ENCODE measurements around the gene HMGN4. TPM values are rescaled to one million over a fixed set of nuclear protein-coding genes. Genes with fewer than 3 reads are reported as not detected.

HMGN4 gene
- total and polyA plus RNA-seq, 8 donors: 8.8 to 24.2 (median 13.2) TPM

DNA sequence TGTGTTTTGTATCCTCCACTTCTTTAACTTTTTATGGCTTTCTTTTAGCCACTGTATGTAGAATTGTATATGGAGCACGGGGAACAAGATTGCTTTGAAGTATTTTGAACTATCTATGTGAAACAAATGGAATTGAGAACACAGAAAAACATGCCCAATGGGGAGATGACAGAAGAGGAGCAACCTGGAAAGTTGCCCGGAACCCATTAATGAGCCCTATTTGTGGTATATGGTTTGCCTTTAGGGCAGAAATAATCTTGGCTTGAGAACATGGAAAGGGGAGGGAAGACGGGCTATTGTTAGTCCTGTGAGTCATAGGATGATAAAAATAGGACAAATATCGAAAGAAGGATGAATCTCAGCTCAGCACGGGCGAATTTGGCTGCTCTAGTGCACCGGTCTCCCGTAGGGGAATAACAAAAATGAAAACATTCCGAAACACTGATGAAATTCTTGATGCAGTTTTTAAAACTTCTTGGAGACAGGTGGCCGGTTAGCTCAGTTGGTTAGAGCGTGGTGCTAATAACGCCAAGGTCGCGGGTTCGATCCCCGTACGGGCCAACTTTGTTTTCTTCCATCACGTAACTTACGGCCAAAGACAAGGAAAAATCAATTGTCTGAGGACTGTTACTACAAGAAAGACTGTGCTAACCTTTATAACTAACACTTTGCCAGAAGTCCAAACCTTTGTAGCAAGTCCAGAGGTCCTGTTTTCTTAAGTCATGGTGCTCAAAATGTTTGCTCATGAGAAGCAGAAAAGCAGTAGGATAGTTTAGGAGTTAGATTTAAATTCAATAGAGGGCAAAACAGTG, 15.7 kb downstream of the HMGN4 start:
- 0% methylated on average over 19 of the region's 19 CpGs for WGBS, 2 donors
- intact Hi-C loops (cut with DNase I): no loop called here
- ATAC-seq: peak; percentile 78 to 84 (median 82)
- no peaks in the 10 kb centered on the region for H3K27me3 ChIP-seq
- DNase-seq: peak; percentile 61 to 88 (median 82)
- peak overlapping the region in 3 of 4 donors; percentile 23 to 41 (median 41) for H3K27ac ChIP-seq
- H3K4me1 ChIP-seq: peaks cover 0 to 3% (median 0%) of the 10 kb centered on the region in 3 donors
- TF ChIP-seq, protein P1, sequence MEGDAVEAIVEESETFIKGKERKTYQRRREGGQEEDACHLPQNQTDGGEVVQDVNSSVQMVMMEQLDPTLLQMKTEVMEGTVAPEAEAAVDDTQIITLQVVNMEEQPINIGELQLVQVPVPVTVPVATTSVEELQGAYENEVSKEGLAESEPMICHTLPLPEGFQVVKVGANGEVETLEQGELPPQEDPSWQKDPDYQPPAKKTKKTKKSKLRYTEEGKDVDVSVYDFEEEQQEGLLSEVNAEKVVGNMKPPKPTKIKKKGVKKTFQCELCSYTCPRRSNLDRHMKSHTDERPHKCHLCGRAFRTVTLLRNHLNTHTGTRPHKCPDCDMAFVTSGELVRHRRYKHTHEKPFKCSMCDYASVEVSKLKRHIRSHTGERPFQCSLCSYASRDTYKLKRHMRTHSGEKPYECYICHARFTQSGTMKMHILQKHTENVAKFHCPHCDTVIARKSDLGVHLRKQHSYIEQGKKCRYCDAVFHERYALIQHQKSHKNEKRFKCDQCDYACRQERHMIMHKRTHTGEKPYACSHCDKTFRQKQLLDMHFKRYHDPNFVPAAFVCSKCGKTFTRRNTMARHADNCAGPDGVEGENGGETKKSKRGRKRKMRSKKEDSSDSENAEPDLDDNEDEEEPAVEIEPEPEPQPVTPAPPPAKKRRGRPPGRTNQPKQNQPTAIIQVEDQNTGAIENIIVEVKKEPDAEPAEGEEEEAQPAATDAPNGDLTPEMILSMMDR (IDR thresholded peaks at IDR 0.05): no peak
- no peaks in the 10 kb centered on the region for H3K36me3 ChIP-seq
- no peak for FAIRE-seq
- H3K4me3 ChIP-seq: peak overlapping the region in 3 of 4 donors; percentile 0 to 41 (median 29)
- H3K9me3 ChIP-seq: no peaks in the 10 kb centered on the region

DNA sequence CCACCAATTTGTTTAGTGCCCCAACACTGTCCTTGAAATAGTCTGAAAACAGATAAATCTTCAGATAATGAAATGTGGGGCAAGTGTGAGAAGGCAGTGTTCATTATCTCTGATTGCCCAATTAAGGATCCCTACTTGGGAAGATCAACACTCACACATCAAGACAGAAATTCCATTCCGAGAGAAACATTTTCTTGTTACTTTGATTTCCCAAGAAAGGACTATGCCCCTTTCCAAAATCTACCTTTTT, 16.2 kb downstream of the HMGN4 start:
- no peak for FAIRE-seq
- Histone ChIP-seq H3K27ac (peak overlapping the region in 2 of 4 donors; percentile 23 to 41), H3K36me3 (no peaks in the 10 kb centered on the region), H3K9me3 (no peaks in the 10 kb centered on the region), H3K27me3 (no peaks in the 10 kb centered on the region), H3K4me3 (peak overlapping the region in 2 of 4 donors; percentile 18 to 30), H3K4me1 (peaks cover 0 to 3% (median 0%) of the 10 kb centered on the region in 3 donors)
- DNase-seq: no peak
- 0 to 3% methylated on average over 1 of the region's 1 CpG for WGBS, 2 donors
- no peak for ATAC-seq
- TF ChIP-seq, protein P1 (IDR thresholded peaks at IDR 0.05): no peak
- intact Hi-C loops (cut with DNase I): no loop called here

DNA sequence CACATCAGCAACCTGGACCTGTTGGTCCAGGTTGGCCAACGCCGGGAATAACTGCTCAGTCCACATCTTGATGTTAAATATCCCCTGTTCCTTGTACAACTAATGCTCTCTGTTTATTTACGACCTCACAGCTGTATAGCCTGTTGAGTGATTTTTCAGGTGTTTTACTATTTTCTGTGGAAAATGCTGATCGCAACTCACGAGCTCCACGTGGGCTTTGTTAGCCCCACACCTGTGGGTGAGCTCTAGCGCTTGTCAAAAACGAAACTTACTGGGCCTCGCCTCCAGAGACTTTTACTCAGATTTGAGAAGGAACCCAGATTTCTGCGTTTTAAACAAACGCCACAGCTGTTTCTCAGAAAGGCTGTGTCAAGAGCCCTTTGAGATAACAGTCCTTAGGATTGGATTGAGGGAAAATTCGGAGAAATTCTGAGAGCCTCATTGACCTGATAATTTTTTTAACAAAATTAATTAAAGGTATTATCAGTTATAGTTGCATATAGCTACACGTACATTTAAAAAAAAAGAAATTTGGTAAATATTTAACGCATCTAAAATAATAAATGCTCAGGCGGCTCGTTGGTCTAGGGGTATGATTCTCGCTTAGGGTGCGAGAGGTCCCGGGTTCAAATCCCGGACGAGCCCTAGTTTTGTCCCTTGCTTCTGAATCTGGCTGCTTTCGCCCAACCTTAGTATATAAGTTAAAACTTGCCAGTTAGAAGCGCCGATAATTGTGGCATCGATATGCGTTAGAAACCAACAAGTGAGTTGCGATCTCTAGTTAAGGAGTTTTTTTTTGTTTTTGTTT, 16.7 kb downstream of the HMGN4 start:
- ATAC-seq (peak; percentile 13 to 26 (median 18)), DNase-seq (peak in 1 of 6 donors; percentile 40), FAIRE-seq (no peak)
- no peaks in the 10 kb centered on the region for H3K27me3 ChIP-seq
- TF ChIP-seq, protein P1 (IDR thresholded peaks at IDR 0.05): no peak
- no peaks in the 10 kb centered on the region for H3K9me3 ChIP-seq
- H3K27ac ChIP-seq: peak overlapping the region in 3 of 4 donors; percentile 23 to 35 (median 27)
- H3K4me3 ChIP-seq: peak overlapping the region in 2 of 4 donors; percentile 18 to 30
- H3K4me1 ChIP-seq: peaks cover 0 to 3% (median 0%) of the 10 kb centered on the region in 3 donors
- H3K36me3 ChIP-seq: no peaks in the 10 kb centered on the region
- intact Hi-C loops (cut with DNase I): no loop called here
- WGBS, 2 donors: 9 to 10% methylated on average over 27 of the region's 27 CpGs

DNA sequence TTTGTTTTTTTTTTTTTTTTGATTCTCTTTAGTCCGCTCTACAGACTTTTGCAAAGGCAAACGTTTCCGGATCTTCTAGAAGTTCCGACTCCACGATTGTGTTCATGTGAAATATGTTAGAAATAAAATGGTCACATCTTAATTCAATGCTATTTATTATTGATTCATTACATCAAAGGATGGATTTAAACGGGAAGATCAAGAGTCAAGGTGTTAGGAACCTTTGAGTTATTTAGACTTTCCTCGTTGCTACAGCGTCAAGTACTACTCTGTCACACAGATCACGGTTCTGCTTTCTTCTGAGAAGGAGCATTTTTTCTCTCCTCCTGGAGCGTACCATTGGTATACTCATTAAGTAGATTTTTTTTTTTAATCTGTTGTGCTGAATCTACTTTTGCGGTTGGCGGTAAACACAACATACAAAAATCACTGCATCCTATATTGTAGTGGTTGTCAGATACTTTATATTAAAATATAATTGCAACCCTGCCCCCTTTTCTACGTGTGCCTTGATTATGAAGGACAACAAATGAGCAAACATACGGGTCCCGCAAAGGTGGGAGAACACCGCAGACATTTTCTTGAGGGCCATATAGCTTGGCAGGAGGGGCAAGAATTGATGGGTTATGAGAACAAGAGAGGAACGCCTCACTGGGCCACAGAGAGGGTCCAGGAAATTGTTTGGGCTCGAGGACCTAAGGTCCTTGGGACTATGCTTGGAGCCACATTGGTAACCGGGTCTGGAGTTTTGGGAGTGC, 17.5 kb downstream of the HMGN4 start:
- no peak for FAIRE-seq
- DNase-seq: no peak
- no peaks in the 10 kb centered on the region for H3K9me3 ChIP-seq
- no peak for ATAC-seq
- no peaks in the 10 kb centered on the region for H3K27me3 ChIP-seq
- H3K4me3 ChIP-seq: no peak overlapping the region
- TF ChIP-seq, protein P1 (IDR thresholded peaks at IDR 0.05): no peak
- WGBS, 2 donors: 52 to 58% methylated on average over 19 of the region's 19 CpGs
- H3K27ac ChIP-seq: no peak overlapping the region
- H3K36me3 ChIP-seq: no peaks in the 10 kb centered on the region
- peaks cover 0 to 3% (median 0%) of the 10 kb centered on the region in 3 donors for H3K4me1 ChIP-seq
- intact Hi-C loops (cut with DNase I): no loop called here

Data from pancreas (tissue), 10 donors.